HG02885 (cell line): ENCODE measurements around the gene EPYC.

ENCODE experiments used
- ATAC-seq: cut with Tn5 transposase; IDR thresholded peaks from one replicate; pipeline ENCODE4 v1.9.1; 2021; ENCODE audit warnings: mild to moderate bottlenecking; ENCODE audit not compliant: unreplicated experiment, poor library complexity

EPYC gene

DNA sequence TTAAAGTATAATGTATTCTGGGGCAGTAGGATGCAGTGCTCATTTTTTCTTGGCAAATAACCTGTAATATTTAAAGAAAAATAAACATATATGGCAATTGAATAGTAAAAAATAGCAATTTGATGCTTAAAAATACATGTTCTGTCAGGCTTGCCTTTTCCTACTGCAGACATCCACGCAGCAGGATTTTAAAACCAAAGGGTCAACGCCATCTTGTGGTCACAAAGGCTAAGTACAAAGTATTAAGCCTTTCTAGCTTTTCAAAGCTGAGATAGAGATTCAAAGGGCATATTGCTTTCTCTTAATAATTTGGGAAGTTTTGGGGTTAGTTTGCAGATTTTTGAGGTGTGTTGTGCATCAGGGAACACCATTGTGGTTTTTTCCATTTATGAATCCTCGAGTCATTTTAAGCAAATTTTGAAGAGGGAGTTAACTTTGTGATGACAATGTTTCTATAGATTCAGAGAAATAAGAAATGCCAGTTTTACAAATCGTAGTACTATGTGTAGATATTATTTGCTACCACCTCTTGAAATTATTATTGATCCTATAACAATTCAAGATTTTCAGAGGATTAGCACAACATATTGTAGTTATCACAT is 45.1 kb downstream of the EPYC start:
- peak; percentile 93 for ATAC-seq

DNA sequence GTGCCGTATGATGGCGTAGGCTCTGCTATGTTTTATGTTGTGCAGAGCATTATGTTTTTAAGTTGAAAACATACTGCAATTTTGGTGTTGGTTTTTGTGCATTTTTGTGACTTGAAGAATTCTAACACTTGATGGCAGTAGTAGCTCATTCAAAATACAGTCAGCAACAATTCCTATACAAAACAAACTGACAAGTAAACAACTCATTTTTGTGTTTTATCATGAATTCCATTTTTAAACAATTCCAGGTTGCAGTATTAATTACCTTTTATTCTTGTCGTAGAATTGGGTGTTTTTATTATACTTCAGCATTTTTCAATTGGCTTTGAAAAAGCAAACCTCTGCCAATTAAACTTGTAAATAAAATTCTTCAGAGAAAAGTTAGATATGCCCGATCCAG is 45.7 kb downstream of the EPYC start:
- ATAC-seq, result no peak

DNA sequence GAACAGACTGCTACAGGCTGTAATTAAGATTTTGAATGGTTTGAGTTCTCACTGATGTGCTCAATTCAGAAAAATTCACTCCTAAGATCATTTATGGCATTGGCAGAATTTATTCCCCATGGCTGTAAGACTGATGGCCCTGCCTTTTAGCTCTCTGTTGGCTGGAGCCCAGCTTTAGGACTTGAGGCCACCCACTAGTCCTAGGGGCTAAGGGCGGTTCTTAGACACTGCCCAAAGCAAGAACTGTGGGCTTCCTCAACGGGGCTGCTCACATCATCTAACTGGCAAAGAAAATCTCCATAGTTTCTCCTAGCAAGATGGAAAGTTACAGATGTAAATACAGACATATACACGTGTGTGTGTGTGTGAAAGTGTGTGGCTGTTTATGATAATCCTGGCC is 46.4 kb downstream of the EPYC start:
- ATAC-seq, result no peak

DNA sequence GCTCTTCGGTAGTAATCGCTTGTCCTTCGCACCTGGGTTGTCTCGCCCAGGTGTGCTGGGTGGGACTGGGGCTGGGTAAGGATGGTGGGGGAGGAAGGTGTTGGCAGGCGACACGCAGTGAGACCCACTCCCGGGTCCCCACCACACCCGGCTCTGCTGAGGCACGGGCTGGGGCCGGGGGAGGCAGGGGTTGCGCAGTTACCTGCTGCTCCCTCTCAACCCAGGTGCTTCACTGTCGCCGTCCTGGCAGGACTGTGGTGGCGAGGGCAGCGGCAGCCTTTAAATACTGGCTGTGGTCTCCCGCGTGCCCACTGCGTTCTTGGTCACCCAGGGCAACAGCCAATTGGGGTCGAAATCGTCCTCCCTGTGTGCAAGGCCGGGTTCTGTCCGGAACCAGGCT is 49.9 kb downstream of the EPYC start, which contains the start of gene CCER1:
CCER1 (minus strand) TSS at position 256 of the 400 bp plus-strand sequence. CDS start 434 bp downstream, outside the sequence.
- no peak for ATAC-seq

- no peak for ATAC-seq
These were observed 50.3 kb downstream of the EPYC start for GRCh38 chr12:90954428-90954827.

DNA sequence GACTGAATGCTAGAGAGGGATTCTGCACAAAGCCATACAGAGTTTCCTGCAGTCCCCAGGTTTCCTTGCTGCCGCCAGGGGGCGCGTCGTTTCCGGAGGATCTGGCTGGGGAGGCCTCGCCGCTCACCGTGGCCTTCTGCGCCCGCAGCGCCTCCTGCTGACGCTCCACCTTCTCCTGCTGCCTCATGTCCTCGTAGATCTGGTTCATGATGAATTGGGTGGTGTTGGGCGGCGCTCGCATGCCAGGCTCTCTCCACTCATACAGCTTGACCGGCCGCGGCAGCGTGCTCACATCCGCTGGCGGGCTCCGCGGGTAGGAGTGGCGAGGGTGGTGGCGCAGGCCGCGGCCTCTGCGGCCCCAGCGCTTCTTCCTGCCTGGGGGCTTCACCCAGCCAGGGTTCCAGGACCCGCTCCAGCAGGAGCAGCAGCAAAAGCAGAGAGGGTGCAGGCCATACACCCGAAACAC is 50.8 kb downstream of the EPYC start:
- peak; percentile 88 for ATAC-seq

GRCh38 chr12:90951432-90952105 is 53.2 kb downstream of the EPYC start:
- ATAC-seq, result no peak

DNA sequence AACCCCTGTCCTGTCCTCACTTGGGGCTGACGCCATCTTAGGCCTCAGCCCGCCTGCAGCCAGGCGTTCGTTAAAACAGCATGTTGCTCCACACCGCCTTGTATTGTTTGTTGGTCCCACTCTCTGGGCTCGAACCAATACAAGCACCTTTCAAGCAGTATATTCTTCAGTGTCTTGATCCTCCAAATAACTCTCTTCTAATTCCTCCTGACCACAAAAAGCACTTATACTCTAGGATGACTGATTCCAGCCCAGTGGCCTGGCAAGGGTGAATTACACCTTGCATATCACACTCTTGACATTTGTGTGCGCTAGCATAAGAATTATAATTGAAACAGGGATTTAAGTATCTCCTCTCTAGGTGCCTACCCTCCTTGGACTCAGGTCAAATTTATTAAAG is 56.9 kb downstream of the EPYC start:
- no peak for ATAC-seq

GRCh38 chr12:90945070-90945649 is 59.6 kb downstream of the EPYC start:
- peak; percentile 86 for ATAC-seq

DNA sequence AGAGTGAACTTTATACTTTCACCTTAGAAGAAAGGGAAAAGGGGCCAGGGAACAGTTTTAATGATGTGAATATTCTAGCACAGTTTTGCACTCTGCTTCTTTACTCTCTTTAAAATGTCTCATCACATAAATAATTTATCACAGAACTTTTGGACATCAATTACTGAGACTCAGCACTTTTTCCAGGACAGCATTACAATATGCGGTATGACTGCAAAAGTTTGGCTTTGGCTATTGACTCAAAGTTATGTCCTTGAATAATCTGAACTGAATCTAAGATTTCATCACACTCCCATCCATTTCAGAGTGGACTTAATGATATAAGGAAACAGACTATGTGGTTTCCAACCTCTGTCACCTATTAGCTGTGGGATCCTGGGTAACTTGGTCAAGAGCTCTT is 61.5 kb downstream of the EPYC start:
- no peak for ATAC-seq

GRCh38 chr12:90940872-90941499 is 63.8 kb downstream of the EPYC start:
- ATAC-seq, result peak; percentile 87

GRCh38 chr12:90939382-90939781 is 65.4 kb downstream of the EPYC start:
- no peak for ATAC-seq

DNA sequence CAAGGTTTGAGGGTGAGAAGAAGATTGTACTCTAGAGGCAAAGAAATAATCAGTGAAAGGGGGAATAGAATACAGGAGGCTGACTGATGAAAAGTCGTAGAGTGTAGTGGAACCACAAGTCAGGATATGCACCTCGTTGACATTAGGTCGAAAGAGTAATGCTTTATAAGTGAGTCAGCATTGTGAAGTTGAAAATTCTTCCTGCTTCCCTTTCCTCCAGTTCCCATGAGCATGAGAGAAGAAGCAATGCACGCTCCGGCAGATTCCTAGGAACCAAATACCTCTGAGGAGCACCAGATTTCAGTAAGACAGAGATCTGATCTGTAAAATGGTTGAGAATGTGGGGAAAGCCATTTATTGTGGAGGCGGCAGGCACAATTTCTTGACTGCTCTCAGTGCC is 66.3 kb downstream of the EPYC start:
- no peak for ATAC-seq

- no peak for ATAC-seq
These were observed 67.1 kb downstream of the EPYC start for GRCh38 chr12:90937651-90938050.

DNA sequence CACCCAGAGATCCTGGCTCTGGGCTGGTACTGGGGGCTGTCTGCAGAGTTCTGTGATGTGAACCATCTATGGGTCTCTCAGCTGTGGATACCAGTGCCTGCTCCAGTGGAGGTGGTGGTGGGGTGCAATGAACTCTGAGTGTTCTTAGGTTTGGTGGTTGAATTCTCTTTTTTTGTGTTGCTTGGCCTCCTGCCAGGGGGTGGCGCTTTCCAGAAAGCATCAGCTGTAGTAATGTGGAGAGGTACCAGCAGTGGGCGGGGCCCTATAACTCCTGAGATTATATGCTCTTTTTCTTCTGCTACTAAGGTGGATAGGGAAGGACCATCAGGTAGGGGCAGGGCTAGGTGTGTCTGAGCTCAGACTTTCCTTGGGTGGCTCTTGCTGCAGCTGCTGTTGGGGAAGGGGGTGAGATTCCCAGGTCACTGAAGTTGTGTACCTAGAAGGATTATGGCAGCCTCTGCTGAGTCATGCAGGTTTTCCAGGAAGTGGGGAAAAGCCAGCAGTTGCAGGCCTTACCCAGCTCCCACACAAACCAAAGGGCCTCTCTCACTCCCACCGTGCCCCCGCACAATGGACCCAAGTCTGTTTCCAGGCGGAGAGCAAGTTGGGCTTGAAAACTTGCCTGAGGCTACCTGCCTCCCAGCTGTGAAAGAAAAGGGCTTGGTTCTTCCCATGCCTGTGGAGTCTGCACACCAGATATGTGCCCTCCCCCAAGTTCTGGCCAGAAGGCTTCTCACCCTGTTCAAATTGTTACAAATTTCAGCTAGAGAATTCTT is 68.4 kb downstream of the EPYC start:
- no peak for ATAC-seq

- no peak for ATAC-seq
These were observed 79.2 kb downstream of the EPYC start for GRCh38 chr12:90925562-90925961.

- ATAC-seq, result no peak
These were observed 80.4 kb downstream of the EPYC start for GRCh38 chr12:90924406-90924805.

DNA sequence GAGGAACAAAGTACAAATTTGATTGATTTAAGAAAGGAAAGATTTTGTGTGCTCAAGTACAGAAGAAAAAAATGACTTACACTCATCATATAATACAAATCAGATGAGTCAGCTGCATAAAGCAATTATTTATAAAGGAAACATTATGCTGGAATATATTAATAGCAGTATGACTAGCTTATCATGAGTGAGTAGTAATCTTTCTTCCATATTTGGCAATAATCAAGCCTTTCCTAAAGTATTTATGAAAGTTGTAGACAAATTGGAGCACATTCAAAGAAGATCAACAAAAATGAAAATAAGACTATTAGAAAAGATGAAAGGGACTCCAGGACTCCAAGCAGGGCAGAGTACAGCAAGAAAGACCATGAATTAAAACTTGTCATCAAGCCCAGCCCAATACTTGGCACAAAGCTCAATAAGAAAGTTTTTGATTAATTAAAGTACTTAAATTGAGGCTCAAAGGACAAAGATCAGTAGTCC is 82.6 kb downstream of the EPYC start:
- no peak for ATAC-seq

DNA sequence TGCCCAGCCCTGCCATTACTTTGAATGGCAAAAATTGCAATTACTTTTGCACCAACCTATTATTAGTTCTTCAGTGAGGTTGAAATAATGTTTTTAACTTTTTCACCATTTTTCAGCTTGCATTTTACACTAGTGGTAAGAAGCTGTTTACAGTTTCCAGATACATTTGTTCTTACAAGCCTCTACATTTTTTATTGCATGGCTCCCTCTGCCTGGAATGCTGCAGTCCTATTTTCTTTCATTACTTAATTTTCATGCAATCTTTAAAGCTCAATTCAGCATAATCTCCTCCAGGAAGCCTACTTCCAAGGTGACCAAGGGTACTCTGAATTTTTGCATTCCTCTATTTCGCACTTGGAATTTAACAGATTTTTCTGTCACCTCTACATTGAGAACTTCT is 83.2 kb downstream of the EPYC start:
- no peak for ATAC-seq

- ATAC-seq, result no peak
These were observed 84.5 kb downstream of the EPYC start for GRCh38 chr12:90920222-90920621.
